ENCODE data around the gene PPM1N.
"Not testable (repeated sequence)": the region's sequence is repeated elsewhere in the genome, so short reads cannot be mapped to it uniquely, and the experiment has no call there.

PPM1N gene

DNA sequence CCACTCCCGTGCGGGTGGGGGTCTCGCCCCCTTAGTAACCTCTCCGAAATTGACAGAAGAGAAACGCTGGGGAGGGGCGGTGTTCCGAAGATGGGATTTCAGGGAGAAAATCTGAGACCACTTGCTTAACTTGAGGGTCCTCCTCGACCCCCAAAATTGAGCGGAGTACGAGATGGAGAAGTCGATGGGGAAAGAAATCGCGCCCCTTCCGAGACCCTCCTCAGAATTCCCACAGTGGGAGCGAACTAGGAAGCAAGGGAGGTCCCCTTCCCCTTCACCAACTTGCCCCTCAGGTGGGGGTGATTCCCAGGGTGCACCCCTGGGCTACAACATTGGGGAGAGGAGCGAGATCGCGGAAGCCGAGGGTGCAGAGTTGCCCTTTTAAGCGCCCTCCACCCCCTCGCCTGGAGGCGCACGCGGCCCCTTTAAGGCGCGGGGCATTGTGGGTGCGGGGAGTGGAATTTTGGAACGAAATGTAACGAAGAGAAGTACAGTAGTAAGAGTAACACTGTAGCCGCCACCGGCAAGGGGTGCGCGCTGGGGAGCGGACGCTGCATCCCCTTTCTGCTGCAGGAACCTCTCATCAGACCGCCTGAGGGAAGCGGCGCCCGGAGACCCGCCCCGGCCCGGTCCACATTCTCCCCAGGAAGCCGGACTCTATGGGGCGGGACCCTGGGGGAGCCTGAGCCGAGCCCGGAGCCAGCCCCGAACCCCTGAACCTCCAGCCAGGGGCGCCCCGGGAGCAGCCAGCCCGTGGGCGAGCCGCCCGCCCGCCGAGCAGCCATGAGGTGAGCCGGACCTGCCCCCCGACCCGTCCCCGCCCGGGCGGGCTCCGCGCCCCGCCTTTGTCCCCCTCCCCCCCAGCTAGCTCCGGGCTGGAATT lies 9.0 kb downstream of the PPM1N start, which contains the start of gene VASP:
TSS of gene VASP (plus strand) at position 491 of the 883 bp plus-strand sequence. CDS start at position 784, 293 bp downstream.
- peaks cover 6% of the 10 kb centered on the region for H3K4me1 ChIP-seq (ENCODE audit: control insufficient read depth, insufficient read depth, low read length)
- H3K36me3 ChIP-seq (ENCODE audit: control insufficient read depth, insufficient read depth, low read length), result no peaks in the 10 kb centered on the region
- no peaks in the 10 kb centered on the region for H3K9me3 ChIP-seq (ENCODE audit: control insufficient read depth, insufficient read depth, low read length)
- peak within 1 kb of the TSS; percentile 81 for H3K9ac ChIP-seq (ENCODE audit: low read depth, low read length)
- H3K4me3 ChIP-seq (ENCODE audit: low read depth, low read length), result peak within 1 kb of the TSS; percentile 96
- no peaks in the 10 kb centered on the region for H3K27me3 ChIP-seq (ENCODE audit: control insufficient read depth, insufficient read depth, low read length)

DNA sequence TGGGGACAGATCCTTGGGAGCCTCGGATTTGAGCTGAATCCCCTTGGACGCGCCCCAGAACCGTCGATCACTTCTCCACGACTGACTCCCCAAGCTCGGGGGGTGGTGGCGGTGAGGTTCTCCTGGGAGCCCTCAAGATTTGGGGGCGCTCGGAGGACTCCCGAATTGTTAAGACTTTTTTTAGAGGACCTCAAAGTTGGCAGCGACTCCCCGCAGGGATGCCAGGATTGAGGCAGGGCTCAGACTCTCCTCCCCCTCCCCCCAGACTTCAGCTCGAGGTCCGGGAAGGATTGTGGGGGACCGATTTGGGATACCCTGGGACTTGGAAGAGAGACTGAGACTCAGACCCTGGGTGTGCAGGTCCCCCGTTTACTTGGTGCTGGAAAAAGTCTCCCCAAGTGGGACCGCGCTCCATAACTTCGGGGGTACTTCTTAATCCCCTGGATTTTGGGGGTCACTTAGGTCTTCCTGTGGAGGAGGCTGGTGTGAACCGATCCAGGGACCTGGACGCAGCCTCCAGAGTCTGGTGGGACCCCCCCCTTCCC lies 9.7 kb downstream of the PPM1N start:
- Histone ChIP-seq H3K9me3 (ENCODE audit: control insufficient read depth, insufficient read depth, low read length) (no peaks in the 10 kb centered on the region), H3K9ac (ENCODE audit: low read depth, low read length) (peak overlapping the region; percentile 81), H3K4me3 (ENCODE audit: low read depth, low read length) (peak overlapping the region; percentile 96), H3K4me1 (ENCODE audit: control insufficient read depth, insufficient read depth, low read length) (peaks cover 6% of the 10 kb centered on the region), H3K27me3 (ENCODE audit: control insufficient read depth, insufficient read depth, low read length) (no peaks in the 10 kb centered on the region), H3K36me3 (ENCODE audit: control insufficient read depth, insufficient read depth, low read length) (no peaks in the 10 kb centered on the region)

DNA sequence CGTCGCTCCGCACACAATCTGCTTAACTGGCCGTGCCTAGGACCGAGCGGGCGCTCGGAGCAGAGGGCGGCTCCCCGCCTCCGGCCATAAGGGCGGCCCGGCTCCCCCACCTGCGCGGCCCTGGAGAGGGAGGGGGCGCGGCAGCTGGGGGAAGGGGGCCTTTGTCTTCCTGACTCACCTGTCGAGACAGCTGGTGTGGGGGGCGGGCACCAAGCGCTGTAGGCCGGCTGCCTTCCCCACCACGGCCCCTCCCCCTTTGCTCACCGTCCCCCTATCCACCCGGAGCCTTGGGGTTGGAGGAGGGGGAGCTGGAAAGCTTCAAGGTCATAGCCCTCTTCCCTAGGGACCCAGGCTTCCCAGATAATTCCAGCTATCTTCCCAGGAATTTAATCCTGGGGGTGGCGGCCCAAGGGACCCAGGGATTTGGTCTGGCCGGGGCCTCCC lies 10.2 kb downstream of the PPM1N start:
- Histone ChIP-seq H3K9ac (ENCODE audit: low read depth, low read length) (peak overlapping the region; percentile 81), H3K36me3 (ENCODE audit: control insufficient read depth, insufficient read depth, low read length) (no peaks in the 10 kb centered on the region), H3K4me1 (ENCODE audit: control insufficient read depth, insufficient read depth, low read length) (peaks cover 6% of the 10 kb centered on the region), H3K27me3 (ENCODE audit: control insufficient read depth, insufficient read depth, low read length) (no peaks in the 10 kb centered on the region), H3K4me3 (ENCODE audit: low read depth, low read length) (peak overlapping the region; percentile 96), H3K9me3 (ENCODE audit: control insufficient read depth, insufficient read depth, low read length) (no peaks in the 10 kb centered on the region)

DNA sequence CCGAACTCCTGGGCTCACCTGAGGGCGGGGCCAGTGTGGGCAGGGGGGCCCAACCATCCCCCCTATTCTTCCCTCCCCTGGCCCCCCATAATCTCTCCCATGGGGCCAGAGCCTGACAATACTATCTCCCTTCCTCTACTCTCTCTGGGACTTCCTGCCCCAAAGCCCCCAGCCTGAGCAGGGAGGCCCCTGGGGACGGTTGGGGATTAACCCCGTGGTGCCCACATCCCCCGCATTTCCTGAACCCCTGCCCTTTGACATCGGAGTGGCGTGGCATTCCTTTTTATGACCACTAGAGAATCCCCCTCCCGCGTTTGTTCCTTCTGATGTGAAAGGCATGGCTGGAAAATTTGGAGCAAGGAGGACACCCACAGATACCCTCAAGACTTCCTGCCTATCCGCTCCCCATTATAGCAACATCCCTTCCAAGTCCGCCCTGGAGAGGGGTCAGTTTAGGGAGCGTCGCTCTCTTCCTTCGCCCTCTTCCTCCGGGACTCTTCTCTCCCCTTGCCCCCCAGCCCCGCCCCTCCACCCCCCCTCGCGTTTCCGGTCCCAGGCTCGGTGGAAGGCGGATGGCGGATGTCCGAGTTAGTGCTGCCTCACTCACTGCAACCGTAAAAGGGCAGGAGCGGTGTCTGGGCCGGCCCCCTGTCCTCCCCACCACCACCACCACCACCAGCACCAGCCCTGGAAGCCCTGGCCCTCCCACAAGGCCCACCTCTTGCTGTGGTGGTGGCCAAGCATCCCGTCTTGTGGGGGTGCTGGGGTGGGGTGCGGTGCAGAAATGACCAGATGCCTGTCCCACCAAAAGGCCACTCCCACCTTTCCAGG lies 10.8 kb downstream of the PPM1N start:
- Histone ChIP-seq H3K9ac (ENCODE audit: low read depth, low read length) (peak overlapping the region; percentile 76), H3K36me3 (ENCODE audit: control insufficient read depth, insufficient read depth, low read length) (no peaks in the 10 kb centered on the region), H3K27me3 (ENCODE audit: control insufficient read depth, insufficient read depth, low read length) (no peaks in the 10 kb centered on the region), H3K9me3 (ENCODE audit: control insufficient read depth, insufficient read depth, low read length) (no peaks in the 10 kb centered on the region), H3K4me3 (ENCODE audit: low read depth, low read length) (peak overlapping the region; percentile 96), H3K4me1 (ENCODE audit: control insufficient read depth, insufficient read depth, low read length) (peaks cover 6% of the 10 kb centered on the region)

DNA sequence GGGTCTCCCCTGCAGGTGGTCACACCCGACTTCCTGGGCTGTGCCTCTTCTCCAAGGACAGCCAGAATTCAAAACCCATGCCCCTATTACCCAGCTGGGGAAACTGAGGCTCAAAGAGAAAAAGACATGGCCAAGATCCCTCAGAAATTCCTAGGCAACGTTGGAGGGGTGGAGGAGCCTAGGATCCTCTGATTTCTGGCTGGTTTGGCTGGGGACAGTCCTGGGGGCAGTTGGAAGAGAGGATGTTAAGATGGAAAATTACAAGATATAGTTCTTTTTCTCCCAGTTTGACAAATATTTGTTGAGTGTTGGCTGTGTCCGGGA lies 11.4 kb downstream of the PPM1N start:
- H3K4me3 ChIP-seq (ENCODE audit: low read depth, low read length), result peak overlapping the region; percentile 58
- H3K36me3 ChIP-seq (ENCODE audit: control insufficient read depth, insufficient read depth, low read length), result no peaks in the 10 kb centered on the region
- H3K9ac ChIP-seq (ENCODE audit: low read depth, low read length), result peak overlapping the region; percentile 37
- peaks cover 6% of the 10 kb centered on the region for H3K4me1 ChIP-seq (ENCODE audit: control insufficient read depth, insufficient read depth, low read length)
- no peaks in the 10 kb centered on the region for H3K27me3 ChIP-seq (ENCODE audit: control insufficient read depth, insufficient read depth, low read length)
- H3K9me3 ChIP-seq (ENCODE audit: control insufficient read depth, insufficient read depth, low read length), result no peaks in the 10 kb centered on the region

DNA sequence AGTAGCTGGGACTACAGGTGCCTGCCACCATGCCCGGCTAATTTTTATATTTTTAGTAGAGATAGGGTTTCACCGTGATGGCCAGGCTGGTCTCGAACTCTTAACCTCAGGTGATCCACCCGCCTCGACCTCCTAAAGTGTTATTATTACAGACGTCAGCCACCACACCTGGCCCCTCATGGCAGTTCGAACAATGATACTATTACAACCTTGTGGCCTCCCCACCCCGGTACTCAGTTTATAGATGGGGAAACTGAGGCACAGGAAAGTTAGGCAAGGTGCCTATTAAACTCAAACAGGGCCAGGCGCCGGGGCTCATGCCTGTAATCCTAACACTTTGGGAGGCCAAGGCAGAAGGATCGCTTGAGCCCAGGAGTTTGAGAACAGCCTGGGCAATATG lies 12.1 kb downstream of the PPM1N start:
- not testable (repeated sequence) for H3K27me3 ChIP-seq (ENCODE audit: control insufficient read depth, insufficient read depth, low read length); H3K4me1 ChIP-seq (ENCODE audit: control insufficient read depth, insufficient read depth, low read length); H3K4me3 ChIP-seq (ENCODE audit: low read depth, low read length); H3K9ac ChIP-seq (ENCODE audit: low read depth, low read length); H3K36me3 ChIP-seq (ENCODE audit: control insufficient read depth, insufficient read depth, low read length); H3K9me3 ChIP-seq (ENCODE audit: control insufficient read depth, insufficient read depth, low read length)

DNA sequence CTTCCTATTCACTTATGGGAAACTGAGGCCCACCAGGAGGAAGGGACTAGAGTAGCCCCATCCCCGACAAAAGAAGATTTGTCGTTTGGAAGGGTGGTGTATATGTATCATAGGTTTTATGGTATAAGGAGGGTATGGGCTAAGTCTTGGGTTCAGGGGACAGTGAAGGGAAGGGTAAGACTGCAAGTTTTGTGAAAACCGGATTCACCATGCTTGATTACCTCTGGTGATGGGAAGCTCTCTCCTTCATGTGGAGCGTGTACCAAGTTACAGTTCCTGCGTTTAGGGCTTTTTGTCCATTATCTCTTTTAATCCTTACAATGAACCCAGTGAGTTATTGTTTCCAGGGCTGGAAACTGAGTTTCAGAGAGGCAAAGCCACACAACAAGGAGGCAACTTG lies 12.8 kb downstream of the PPM1N start:
- H3K36me3 ChIP-seq (ENCODE audit: control insufficient read depth, insufficient read depth, low read length), result no peaks in the 10 kb centered on the region
- H3K9me3 ChIP-seq (ENCODE audit: control insufficient read depth, insufficient read depth, low read length), result no peaks in the 10 kb centered on the region
- H3K27me3 ChIP-seq (ENCODE audit: control insufficient read depth, insufficient read depth, low read length), result no peaks in the 10 kb centered on the region
- H3K9ac ChIP-seq (ENCODE audit: low read depth, low read length), result no peak overlapping the region
- no peak overlapping the region for H3K4me3 ChIP-seq (ENCODE audit: low read depth, low read length)
- H3K4me1 ChIP-seq (ENCODE audit: control insufficient read depth, insufficient read depth, low read length), result peaks cover 4% of the 10 kb centered on the region

DNA sequence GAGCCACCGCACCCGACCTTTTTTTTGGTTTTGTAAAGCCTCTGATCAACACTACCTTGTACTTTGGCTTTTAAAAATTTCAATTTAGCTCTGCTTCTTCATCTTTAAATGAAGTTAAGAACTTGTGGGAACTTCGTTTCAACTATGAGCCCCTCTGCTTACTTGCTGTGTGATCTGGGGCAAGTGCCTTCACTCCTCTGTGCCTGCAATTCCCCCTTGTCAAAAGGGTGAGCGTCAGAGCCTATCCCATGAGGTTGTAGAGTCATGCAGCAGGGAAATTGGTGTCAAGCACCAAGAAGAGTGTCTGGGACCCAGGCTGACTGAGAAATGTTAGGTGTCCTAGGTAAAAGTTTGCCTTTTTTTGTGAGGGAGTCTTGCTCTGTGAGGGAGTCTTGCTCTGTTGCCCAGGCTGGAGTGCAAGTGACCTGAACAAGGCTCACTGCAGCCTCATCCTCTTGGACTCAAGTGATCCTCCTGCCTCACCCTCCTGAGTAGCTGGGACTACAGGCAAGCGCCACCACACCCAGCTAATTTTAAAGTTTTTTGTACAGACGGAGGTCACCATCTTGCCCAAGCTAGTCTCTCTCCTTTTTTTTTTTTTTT lies 14.7 kb downstream of the PPM1N start:
- peaks cover 3% of the 10 kb centered on the region for H3K4me1 ChIP-seq (ENCODE audit: control insufficient read depth, insufficient read depth, low read length)
- no peak overlapping the region for H3K9ac ChIP-seq (ENCODE audit: low read depth, low read length)
- H3K4me3 ChIP-seq (ENCODE audit: low read depth, low read length), result no peak overlapping the region
- no peaks in the 10 kb centered on the region for H3K27me3 ChIP-seq (ENCODE audit: control insufficient read depth, insufficient read depth, low read length)
- peaks cover 7% of the 10 kb centered on the region for H3K36me3 ChIP-seq (ENCODE audit: control insufficient read depth, insufficient read depth, low read length)
- H3K9me3 ChIP-seq (ENCODE audit: control insufficient read depth, insufficient read depth, low read length), result no peaks in the 10 kb centered on the region

DNA sequence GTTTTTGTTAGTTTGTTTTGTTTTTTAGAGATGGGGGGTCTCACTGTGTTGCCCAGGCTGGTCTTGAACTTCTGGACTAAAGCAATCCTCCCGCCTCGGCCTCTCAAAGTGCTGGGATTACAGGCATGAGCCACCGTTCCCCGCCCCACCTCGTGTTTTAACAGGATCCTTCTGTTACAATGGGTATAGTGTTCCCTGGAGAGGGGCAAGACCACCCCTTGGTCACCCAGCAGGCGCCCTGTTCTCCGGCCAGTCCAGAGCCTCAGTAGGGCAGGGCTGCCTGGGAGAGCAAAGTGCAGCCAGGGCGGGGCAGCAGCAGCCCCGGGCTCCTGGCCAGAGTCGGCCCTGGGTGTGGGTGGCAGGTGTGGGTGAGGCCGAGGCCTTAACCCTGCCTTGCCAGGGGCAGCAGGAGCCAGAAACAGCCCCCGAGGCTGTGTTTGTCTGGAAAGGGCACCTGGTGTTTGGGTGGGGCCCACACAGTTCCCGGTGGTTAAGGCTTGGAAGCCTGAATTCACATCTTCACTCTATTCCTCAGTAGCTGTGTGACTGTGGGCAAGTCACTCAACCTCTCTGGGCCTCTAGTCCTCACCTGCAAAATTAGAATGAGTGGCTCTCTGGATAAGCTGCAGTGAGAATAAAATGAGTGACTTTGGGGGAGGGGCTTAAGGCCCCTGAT lies 16.3 kb downstream of the PPM1N start:
- no peak overlapping the region for H3K9ac ChIP-seq (ENCODE audit: low read depth, low read length)
- no peaks in the 10 kb centered on the region for H3K9me3 ChIP-seq (ENCODE audit: control insufficient read depth, insufficient read depth, low read length)
- peaks cover 14% of the 10 kb centered on the region for H3K36me3 ChIP-seq (ENCODE audit: control insufficient read depth, insufficient read depth, low read length)
- no peaks in the 10 kb centered on the region for H3K27me3 ChIP-seq (ENCODE audit: control insufficient read depth, insufficient read depth, low read length)
- no peak overlapping the region for H3K4me3 ChIP-seq (ENCODE audit: low read depth, low read length)
- peaks cover 3% of the 10 kb centered on the region for H3K4me1 ChIP-seq (ENCODE audit: control insufficient read depth, insufficient read depth, low read length)

DNA sequence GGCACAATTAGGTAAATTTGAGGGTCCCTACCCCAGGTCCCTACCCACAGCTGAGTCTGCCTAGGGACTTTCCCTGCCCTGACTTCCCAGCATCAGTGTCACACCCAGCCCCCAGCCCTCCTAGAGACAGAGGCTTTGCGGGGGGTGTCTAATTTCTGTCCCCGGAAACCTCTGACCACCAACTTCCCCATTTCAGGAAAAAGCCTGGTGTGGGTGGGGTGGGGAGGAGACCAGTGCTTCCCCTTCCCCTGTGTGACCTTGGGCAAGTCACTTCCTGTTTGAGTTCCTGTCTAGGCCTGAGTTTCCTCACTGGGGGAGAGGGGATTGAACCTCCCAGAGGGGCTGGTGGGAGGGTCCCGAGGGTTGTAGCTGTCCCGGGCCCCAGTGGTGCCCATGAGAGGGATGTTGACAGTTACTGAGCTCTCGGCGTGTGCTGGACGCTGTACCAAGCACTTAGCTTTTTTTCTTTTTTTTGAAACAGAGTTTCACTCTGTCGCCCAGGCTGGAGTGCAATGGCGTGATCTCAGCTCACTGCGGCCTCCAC lies 16.9 kb downstream of the PPM1N start:
- no peaks in the 10 kb centered on the region for H3K4me1 ChIP-seq (ENCODE audit: control insufficient read depth, insufficient read depth, low read length)
- H3K27me3 ChIP-seq (ENCODE audit: control insufficient read depth, insufficient read depth, low read length), result no peaks in the 10 kb centered on the region
- H3K9ac ChIP-seq (ENCODE audit: low read depth, low read length), result no peak overlapping the region
- no peaks in the 10 kb centered on the region for H3K9me3 ChIP-seq (ENCODE audit: control insufficient read depth, insufficient read depth, low read length)
- H3K4me3 ChIP-seq (ENCODE audit: low read depth, low read length), result no peak overlapping the region
- H3K36me3 ChIP-seq (ENCODE audit: control insufficient read depth, insufficient read depth, low read length), result peaks cover 17% of the 10 kb centered on the region

All from iPS-15b (cell line).